A549 (cell line): ENCODE measurements around the gene TREM1. TPM values are rescaled to one million over a fixed set of nuclear protein-coding genes. Genes with fewer than 3 reads are reported as not detected.

ENCODE experiments used
- ATAC-seq, 2 experiments: fragments of 200-7000 bp in 1 of 2; fragments of >200 bp in 1 of 2; cut with Nextera tagmentation in 1 of 2; cut with Tn5 transposase in 1 of 2; 3 replicates each; pipeline versions ENCODE4 v1.8.0 to v1.9.1; 2018 to 2020; ENCODE audit warnings: mild to moderate bottlenecking in 1 of 2, moderate library complexity in 1 of 2
- CTCF ChIA-PET: fragments of 300-600 bp; sonication (Branson Sonifier 250); formaldehyde crosslinking; extraction: SDS; loops from one replicate; lab custom pipeline; 2021; ENCODE audit warnings: antibody characterized with exemption, inconsistent platforms; lab: Yijun Ruan, JAX
- POLR2A ChIA-PET: fragments of 350-600 bp; formaldehyde crosslinking; extraction: SDS; loops from one replicate; lab custom pipeline; 2021; ENCODE audit warnings: antibody characterized with exemption, inconsistent platforms; lab: Yijun Ruan, JAX
- DNase-seq, 2 experiments: peaks; one replicate each; pipeline versions ENCODE4 v3.0.0 to v3.0.0-alpha.2; 2011 to 2016; ENCODE audit warnings: low read depth in 1 of 2, low spot score in 1 of 2
- FAIRE-seq: peaks from 2 replicates; lab custom pipeline; 2011; peaks lifted over from hg19 to GRCh38; lab: Jason Lieb, UNC
- H3K27ac ChIP-seq, 2 experiments: fragments of >200 bp; sonication (Bioruptor Twin); formaldehyde crosslinking; 3 replicates each; pipeline ENCODE4 v1.5.1; 2016 to 2017
- H3K4me1 ChIP-seq: fragments of >200 bp; sonication (Bioruptor Twin); formaldehyde crosslinking; 3 replicates; pipeline ENCODE4 v1.6.1; 2016
- H3K4me2 ChIP-seq: fragments of >200 bp; sonication (Bioruptor Twin); formaldehyde crosslinking; 3 replicates; pipeline ENCODE4 v1.6.1; 2016
- H3K4me3 ChIP-seq: fragments of >200 bp; sonication (Bioruptor Twin); formaldehyde crosslinking; 3 replicates; pipeline ENCODE4 v1.5.1; 2016
- H3K9me3 ChIP-seq: fragments of >200 bp; sonication (Bioruptor Twin); formaldehyde crosslinking; 3 replicates; pipeline ENCODE4 v1.6.1; 2016
- BHLHE40 ChIP-seq: IDR thresholded peaks from 2 replicates; pipeline ENCODE4 v1.6.1; 2012; ENCODE audit warnings: low read depth, low read length, inconsistent platforms
- CBX2 ChIP-seq: fragments of 200-600 bp; sonication (generic); IDR thresholded peaks from 2 replicates; pipeline ENCODE4 v1.6.1; 2016; ENCODE audit warnings: low read depth, mild to moderate bottlenecking, borderline replicate concordance
- CEBPB ChIP-seq, 2 experiments: fragments of >200 bp in 1 of 2; sonication (Bioruptor Twin) in 1 of 2; formaldehyde crosslinking in 1 of 2; IDR thresholded peaks; 2 replicates each; pipeline ENCODE4 v1.6.1; 2012 to 2016
- FOSB ChIP-seq: fragments of 250-450 bp; sonication (Bioruptor Pico); IDR thresholded peaks from 2 replicates; pipeline ENCODE4 v1.5.0; 2020; ENCODE audit warnings: mild to moderate bottlenecking, moderate library complexity
- FOXS1 ChIP-seq: fragments of 250-450 bp; sonication (Bioruptor Pico); IDR thresholded peaks from 2 replicates; pipeline ENCODE4 v1.5.0; 2020; ENCODE audit warnings: mild to moderate bottlenecking, moderate library complexity
- GATA3 ChIP-seq: IDR thresholded peaks from 2 replicates; pipeline ENCODE4 v1.6.1; 2012; ENCODE audit warnings: borderline replicate concordance
- HOXA7 ChIP-seq: fragments of 250-450 bp; sonication (Bioruptor Pico); IDR thresholded peaks from 2 replicates; pipeline ENCODE4 v1.5.0; 2020; ENCODE audit warnings: mild to moderate bottlenecking, moderate library complexity
- MAZ ChIP-seq: fragments of 150-350 bp; IDR thresholded peaks from 2 replicates; pipeline ENCODE4 v1.6.1; 2014; ENCODE audit warnings: antibody characterized with exemption, low read depth, low read length, borderline replicate concordance
- NFE2L2 ChIP-seq: fragments of 150-350 bp; conservative IDR thresholded peaks from 2 replicates; pipeline ENCODE4 v1.6.1; 2014; ENCODE audit warnings: low read length
- NPAS2 ChIP-seq: fragments of 250-450 bp; sonication (Bioruptor Pico); IDR thresholded peaks from 2 replicates; pipeline ENCODE4 v1.8.0; 2022; ENCODE audit warnings: mild to moderate bottlenecking, moderate library complexity, borderline replicate concordance
- PHF8 ChIP-seq: fragments of 200-600 bp; sonication (generic); IDR thresholded peaks from 2 replicates; pipeline ENCODE4 v1.6.1; 2016; ENCODE audit warnings: low read depth, mild to moderate bottlenecking, antibody characterized with exemption, moderate library complexity, borderline replicate concordance
- RAD21 ChIP-seq, 2 experiments: fragments of >200 bp in 1 of 2; sonication (Bioruptor Twin) in 1 of 2; formaldehyde crosslinking in 1 of 2; IDR thresholded peaks in 1 of 2; conservative IDR thresholded peaks in 1 of 2; 2 replicates in 1 of 2; 3 replicates in 1 of 2; pipeline ENCODE4 v1.6.1; 2012 to 2018; ENCODE audit warnings: inconsistent platforms in 1 of 2
- SMC3 ChIP-seq: fragments of >200 bp; sonication (Bioruptor Twin); formaldehyde crosslinking; IDR thresholded peaks from 3 replicates; pipeline ENCODE4 v1.6.1; 2018; ENCODE audit warnings: inconsistent platforms
- SREBF2 ChIP-seq: fragments of 450-650 bp; IDR thresholded peaks from 2 replicates; pipeline ENCODE4 v1.6.1; 2014; ENCODE audit warnings: mild to moderate bottlenecking, moderate library complexity
- TFCP2L1 ChIP-seq: fragments of 250-450 bp; sonication (Bioruptor Pico); IDR thresholded peaks from 2 replicates; pipeline ENCODE4 v1.5.0; 2021; ENCODE audit warnings: mild to moderate bottlenecking
- ZC3H11A ChIP-seq: fragments of 450-650 bp; IDR thresholded peaks from 2 replicates; pipeline ENCODE4 v1.6.1; 2014; ENCODE audit warnings: antibody characterized with exemption, mild to moderate bottlenecking
- ZSCAN20 ChIP-seq: fragments of 250-450 bp; sonication (Bioruptor Pico); IDR thresholded peaks from 2 replicates; pipeline ENCODE4 v1.8.0; 2022; ENCODE audit warnings: mild to moderate bottlenecking, moderate library complexity
- WGBS: methylation state at CpG from one replicate; pipeline ENCODE4 v1.1.6; 2017; ENCODE audit errors: missing lambda C conversion rate; 5-methylcytosine and 5-hydroxymethylcytosine counted together
- polyA plus RNA-seq, 4 experiments: library from polyadenylated mRNA; depleted of rRNA in 3 of 4; stranded (reverse); fragments of >200 nt; fragmentation: RNase III in 1 of 4; extraction: RNeasy Plus Mini Kit Qiagen cat#74134 plus additional on column Dnase treatment in 1 of 4; gene quantifications; 2 replicates in 3 of 4; 3 replicates in 1 of 4; pipeline ENCODE4 v1.2.3, GENCODE V29; 2011 to 2017
- TF ChIP-seq, protein P1 (sequence below): fragments of 250-450 bp; sonication (Bioruptor Pico); IDR thresholded peaks from 2 replicates; pipeline ENCODE4 v1.5.0; 2020; ENCODE audit warnings: low read depth, mild to moderate bottlenecking, moderate library complexity
- TF ChIP-seq, protein P2 (sequence below): IDR thresholded peaks from 2 replicates; pipeline ENCODE4 v1.6.1; 2012
- TF ChIP-seq, protein P3 (sequence below): fragments of 450-650 bp; IDR thresholded peaks from 2 replicates; pipeline ENCODE4 v1.6.1; 2014; ENCODE audit warnings: antibody characterized with exemption
- TF ChIP-seq, protein P4 (sequence below): IDR thresholded peaks from 2 replicates; pipeline ENCODE4 v1.6.1; 2012
- TF ChIP-seq, protein P5 (sequence below): fragments of 200-600 bp; sonication (generic); IDR thresholded peaks from 2 replicates; pipeline ENCODE4 v1.6.1; 2016; ENCODE audit warnings: antibody characterized with exemption, mild to moderate bottlenecking, moderate library complexity

Gene TREM1
- polyA plus RNA-seq, 2 of the 4 experiments (the other 2 are of a cell fraction): not detected

DNA sequence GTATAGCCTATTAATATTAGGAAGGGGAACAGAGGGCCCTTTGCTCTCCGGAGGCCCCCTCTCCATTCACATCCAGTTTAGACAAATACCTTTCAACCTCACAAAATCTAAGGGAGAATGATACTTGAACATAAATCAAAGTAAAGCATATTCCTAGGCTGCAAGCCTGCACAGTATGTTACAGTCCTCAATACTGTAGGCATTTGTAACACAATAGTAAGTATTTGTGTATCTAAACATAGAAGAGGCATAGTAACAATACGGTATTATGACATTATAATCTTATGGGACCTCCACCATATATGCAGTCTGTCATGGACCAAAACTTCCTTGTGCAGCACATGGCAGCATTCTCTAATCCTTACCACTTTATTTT, 2.3 kb upstream of the TREM1 start:
- no peak overlapping the region for H3K4me2 ChIP-seq
- TF ChIP-seq, protein P1, sequence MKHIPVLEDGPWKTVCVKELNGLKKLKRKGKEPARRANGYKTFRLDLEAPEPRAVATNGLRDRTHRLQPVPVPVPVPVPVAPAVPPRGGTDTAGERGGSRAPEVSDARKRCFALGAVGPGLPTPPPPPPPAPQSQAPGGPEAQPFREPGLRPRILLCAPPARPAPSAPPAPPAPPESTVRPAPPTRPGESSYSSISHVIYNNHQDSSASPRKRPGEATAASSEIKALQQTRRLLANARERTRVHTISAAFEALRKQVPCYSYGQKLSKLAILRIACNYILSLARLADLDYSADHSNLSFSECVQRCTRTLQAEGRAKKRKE (CRISPR knock-in tag): no peak
- TF ChIP-seq ZSCAN20 (CRISPR knock-in tag) (no peak), NPAS2 (CRISPR knock-in tag) (no peak), CBX2 (no peak), ZC3H11A (no peak), MAZ (no peak)
- TF ChIP-seq, protein P2, sequence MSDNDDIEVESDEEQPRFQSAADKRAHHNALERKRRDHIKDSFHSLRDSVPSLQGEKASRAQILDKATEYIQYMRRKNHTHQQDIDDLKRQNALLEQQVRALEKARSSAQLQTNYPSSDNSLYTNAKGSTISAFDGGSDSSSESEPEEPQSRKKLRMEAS: no peak
- H3K4me1 ChIP-seq: no peaks in the 10 kb centered on the region
- ATAC-seq: no peak
- ChIA-PET CTCF (no interaction called here), POLR2A (no interaction called here)
- no peak overlapping the region for H3K4me3 ChIP-seq
- no peak overlapping the region for H3K27ac ChIP-seq
- no peak for DNase-seq
- FAIRE-seq: no peak
- 74% methylated on average over 2 of the region's 2 CpGs for WGBS
- no peaks in the 10 kb centered on the region for H3K9me3 ChIP-seq

DNA sequence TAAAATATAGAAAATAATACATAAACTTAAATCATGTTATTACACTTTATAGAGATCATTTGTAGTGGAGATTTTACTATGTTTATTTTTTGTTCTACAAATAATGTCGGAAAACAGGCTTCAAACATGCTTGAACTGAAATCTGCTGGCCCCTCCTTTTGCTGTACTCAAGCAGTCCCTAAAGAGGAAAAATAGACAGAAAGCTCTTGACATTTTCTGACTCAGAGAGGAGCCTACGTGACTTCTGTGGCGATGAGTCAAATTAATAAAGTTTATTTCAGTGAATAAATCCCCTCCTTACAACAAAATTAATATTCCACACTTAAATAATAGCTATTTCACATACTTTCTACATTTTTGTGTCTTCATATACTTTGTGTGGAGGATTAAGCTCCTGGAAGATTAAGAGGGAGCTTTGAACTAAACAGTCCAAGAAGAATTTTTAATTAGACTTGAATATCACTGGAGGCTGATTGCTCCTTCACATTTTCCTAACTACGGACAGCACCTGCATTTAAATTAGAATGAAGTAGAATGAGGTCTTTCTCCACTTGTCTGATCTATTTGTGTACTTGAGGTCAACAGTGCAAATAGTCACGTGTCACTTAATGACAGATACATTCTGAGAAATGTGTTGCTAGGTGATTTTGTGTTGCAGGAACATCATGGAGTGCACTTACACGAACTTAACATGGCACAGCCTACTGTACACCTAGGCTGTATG, 1.7 kb upstream of the TREM1 start:
- no peak overlapping the region for H3K27ac ChIP-seq
- POLR2A ChIA-PET: no interaction called here
- no peak overlapping the region for H3K4me3 ChIP-seq
- DNase-seq: no peak
- CTCF ChIA-PET: interaction anchor here (1.5 kb wide), 1 partner anchor 9 kb away, joined by 3 read pairs; no protein-coding TSS in a partner anchor
- no peaks in the 10 kb centered on the region for H3K4me1 ChIP-seq
- WGBS: 19% methylated on average over 6 of the region's 6 CpGs
- TF ChIP-seq, protein P3, sequence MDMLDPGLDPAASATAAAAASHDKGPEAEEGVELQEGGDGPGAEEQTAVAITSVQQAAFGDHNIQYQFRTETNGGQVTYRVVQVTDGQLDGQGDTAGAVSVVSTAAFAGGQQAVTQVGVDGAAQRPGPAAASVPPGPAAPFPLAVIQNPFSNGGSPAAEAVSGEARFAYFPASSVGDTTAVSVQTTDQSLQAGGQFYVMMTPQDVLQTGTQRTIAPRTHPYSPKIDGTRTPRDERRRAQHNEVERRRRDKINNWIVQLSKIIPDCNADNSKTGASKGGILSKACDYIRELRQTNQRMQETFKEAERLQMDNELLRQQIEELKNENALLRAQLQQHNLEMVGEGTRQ: 0 out of 2 replicates have a peak, but pooled peaks have one; percentile 18
- no peak for TF ChIP-seq RAD21 (conservative IDR thresholded peaks at IDR 0.05 in 1 of 2, IDR thresholded peaks at IDR 0.05 in 1 of 2)
- TF ChIP-seq, all 56 proteins: peak for 1
- ATAC-seq (no peak), FAIRE-seq (no peak)
- no peak overlapping the region for H3K4me2 ChIP-seq
- no peaks in the 10 kb centered on the region for H3K9me3 ChIP-seq

DNA sequence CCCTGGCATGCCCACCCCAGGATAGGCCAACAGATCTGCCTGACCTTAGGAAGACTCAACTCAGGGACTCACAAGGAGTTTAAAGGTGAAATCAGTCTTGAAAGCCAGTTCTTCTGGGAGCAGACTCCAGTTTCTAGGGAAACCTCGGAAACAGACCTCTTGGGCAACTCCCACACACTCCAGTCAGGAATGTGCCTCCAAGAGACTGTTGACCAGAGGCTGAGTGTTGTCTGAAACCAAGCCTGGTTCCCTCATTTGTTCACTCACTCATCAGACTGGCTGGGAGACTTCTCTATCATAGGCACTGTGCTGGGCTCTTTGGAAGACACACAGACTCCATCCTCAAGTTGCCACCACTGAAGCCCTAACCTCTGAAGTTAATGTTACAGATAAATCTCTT, 1.8 kb downstream of the TREM1 start:
- Histone ChIP-seq H3K4me1 (no peaks in the 10 kb centered on the region), H3K4me2 (no peak overlapping the region), H3K9me3 (no peaks in the 10 kb centered on the region), H3K27ac (no peak overlapping the region), H3K4me3 (no peak overlapping the region)
- DNase-seq: no peak
- no peak for ATAC-seq
- WGBS: 43% methylated on average over 1 of the region's 1 CpG
- FAIRE-seq: no peak
- ChIA-PET CTCF (no interaction called here), POLR2A (no interaction called here)
- TF ChIP-seq TFCP2L1 (CRISPR knock-in tag) (no peak), HOXA7 (CRISPR knock-in tag) (no peak), CEBPB (IDR thresholded peaks at IDR 0.05) (no peak), RAD21 (conservative IDR thresholded peaks at IDR 0.05 in 1 of 2, IDR thresholded peaks at IDR 0.05 in 1 of 2) (no peak), GATA3 (no peak), SMC3 (no peak)

DNA sequence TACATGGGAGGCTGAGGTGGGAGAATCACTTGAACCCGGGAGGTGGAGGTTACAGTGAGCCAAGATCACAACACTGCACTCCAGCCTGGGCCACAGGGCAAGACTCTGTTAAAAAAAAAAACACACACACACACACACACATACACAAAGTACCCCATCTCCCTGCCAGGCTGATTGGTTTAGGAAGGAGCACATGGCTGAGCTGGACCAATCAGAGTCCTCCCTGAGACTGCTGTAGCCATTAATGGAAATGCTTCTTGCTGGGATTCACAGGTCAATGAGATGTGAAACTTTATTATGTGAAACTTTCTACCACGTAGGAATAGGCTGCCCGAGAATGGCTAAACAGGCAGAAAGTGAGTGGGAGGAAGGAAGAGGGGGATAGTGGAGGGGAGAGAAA, 2.9 kb downstream of the TREM1 start:
- 35% methylated on average over 3 of the region's 3 CpGs for WGBS
- Histone ChIP-seq H3K4me2 (no peak overlapping the region), H3K4me3 (no peak overlapping the region), H3K9me3 (no peaks in the 10 kb centered on the region), H3K27ac (no peak overlapping the region)
- DNase-seq (no peak), ATAC-seq (no peak)
- TF ChIP-seq SREBF2: no peak
- TF ChIP-seq, protein P2: no peak
- TF ChIP-seq FOSB (CRISPR knock-in tag): no peak
- TF ChIP-seq, protein P4, sequence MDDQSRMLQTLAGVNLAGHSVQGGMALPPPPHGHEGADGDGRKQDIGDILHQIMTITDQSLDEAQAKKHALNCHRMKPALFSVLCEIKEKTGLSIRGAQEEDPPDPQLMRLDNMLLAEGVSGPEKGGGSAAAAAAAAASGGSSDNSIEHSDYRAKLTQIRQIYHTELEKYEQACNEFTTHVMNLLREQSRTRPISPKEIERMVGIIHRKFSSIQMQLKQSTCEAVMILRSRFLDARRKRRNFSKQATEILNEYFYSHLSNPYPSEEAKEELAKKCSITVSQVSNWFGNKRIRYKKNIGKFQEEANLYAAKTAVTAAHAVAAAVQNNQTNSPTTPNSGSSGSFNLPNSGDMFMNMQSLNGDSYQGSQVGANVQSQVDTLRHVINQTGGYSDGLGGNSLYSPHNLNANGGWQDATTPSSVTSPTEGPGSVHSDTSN: no peak
- TF ChIP-seq NFE2L2: no peak
- TF ChIP-seq FOXS1: no peak
- no peak for TF ChIP-seq NPAS2 (CRISPR knock-in tag)
- TF ChIP-seq BHLHE40: no peak
- TF ChIP-seq TFCP2L1 (CRISPR knock-in tag): no peak
- TF ChIP-seq, protein P5, sequence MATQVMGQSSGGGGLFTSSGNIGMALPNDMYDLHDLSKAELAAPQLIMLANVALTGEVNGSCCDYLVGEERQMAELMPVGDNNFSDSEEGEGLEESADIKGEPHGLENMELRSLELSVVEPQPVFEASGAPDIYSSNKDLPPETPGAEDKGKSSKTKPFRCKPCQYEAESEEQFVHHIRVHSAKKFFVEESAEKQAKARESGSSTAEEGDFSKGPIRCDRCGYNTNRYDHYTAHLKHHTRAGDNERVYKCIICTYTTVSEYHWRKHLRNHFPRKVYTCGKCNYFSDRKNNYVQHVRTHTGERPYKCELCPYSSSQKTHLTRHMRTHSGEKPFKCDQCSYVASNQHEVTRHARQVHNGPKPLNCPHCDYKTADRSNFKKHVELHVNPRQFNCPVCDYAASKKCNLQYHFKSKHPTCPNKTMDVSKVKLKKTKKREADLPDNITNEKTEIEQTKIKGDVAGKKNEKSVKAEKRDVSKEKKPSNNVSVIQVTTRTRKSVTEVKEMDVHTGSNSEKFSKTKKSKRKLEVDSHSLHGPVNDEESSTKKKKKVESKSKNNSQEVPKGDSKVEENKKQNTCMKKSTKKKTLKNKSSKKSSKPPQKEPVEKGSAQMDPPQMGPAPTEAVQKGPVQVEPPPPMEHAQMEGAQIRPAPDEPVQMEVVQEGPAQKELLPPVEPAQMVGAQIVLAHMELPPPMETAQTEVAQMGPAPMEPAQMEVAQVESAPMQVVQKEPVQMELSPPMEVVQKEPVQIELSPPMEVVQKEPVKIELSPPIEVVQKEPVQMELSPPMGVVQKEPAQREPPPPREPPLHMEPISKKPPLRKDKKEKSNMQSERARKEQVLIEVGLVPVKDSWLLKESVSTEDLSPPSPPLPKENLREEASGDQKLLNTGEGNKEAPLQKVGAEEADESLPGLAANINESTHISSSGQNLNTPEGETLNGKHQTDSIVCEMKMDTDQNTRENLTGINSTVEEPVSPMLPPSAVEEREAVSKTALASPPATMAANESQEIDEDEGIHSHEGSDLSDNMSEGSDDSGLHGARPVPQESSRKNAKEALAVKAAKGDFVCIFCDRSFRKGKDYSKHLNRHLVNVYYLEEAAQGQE: no peak
- TF ChIP-seq GATA3: no peak
- TF ChIP-seq PHF8: no peak
- TF ChIP-seq, all 56 proteins: peak for 0
- ChIA-PET CTCF (no interaction called here), POLR2A (no interaction called here)
- no peaks in the 10 kb centered on the region for H3K4me1 ChIP-seq
- no peak for FAIRE-seq
